Neural cell (in vitro differentiated cells): Measurements from ENCODE around the gene CSRNP3.

Experiments used
- EP300 ChIP-seq: fragments of 450-650 bp; conservative IDR thresholded peaks from 2 replicates; pipeline ENCODE4 v1.6.1; 2014; ENCODE audit warnings: antibody characterized with exemption, mild to moderate bottlenecking, moderate library complexity; ENCODE audit not compliant: poor library complexity, severe bottlenecking
- EZH2 ChIP-seq: fragments of 200-600, 300-800 bp; shearing (Covaris generic), sonication (generic); IDR thresholded peaks from 2 replicates; pipeline ENCODE4 v1.6.1; 2014; ENCODE audit warnings: antibody characterized with exemption, low read length, borderline replicate concordance, mild to moderate bottlenecking; ENCODE audit not compliant: insufficient read depth, poor library complexity, severe bottlenecking
- MXI1 ChIP-seq: fragments of 450-650 bp; conservative IDR thresholded peaks from 2 replicates; pipeline ENCODE4 v1.6.1; 2014; ENCODE audit warnings: antibody characterized with exemption, mild to moderate bottlenecking; ENCODE audit not compliant: poor library complexity, severe bottlenecking
- POLR2AphosphoS5 ChIP-seq: IDR thresholded peaks from 2 replicates; pipeline ENCODE4 v1.6.1; 2012
- RAD21 ChIP-seq: fragments of 450-650 bp; conservative IDR thresholded peaks from 2 replicates; pipeline ENCODE4 v1.6.1; 2014; ENCODE audit warnings: antibody characterized with exemption, mild to moderate bottlenecking, moderate library complexity
- TF ChIP-seq, protein P1 (sequence below): fragments of 450-650 bp; IDR thresholded peaks from 2 replicates; pipeline ENCODE4 v1.5.1; 2014; ENCODE audit warnings: antibody characterized with exemption, mild to moderate bottlenecking, moderate library complexity; ENCODE audit not compliant: poor library complexity, severe bottlenecking
- TF ChIP-seq, protein P2 (sequence below): IDR thresholded peaks from 2 replicates; pipeline ENCODE4 v1.6.1; 2012; ENCODE audit warnings: borderline replicate concordance

DNA sequence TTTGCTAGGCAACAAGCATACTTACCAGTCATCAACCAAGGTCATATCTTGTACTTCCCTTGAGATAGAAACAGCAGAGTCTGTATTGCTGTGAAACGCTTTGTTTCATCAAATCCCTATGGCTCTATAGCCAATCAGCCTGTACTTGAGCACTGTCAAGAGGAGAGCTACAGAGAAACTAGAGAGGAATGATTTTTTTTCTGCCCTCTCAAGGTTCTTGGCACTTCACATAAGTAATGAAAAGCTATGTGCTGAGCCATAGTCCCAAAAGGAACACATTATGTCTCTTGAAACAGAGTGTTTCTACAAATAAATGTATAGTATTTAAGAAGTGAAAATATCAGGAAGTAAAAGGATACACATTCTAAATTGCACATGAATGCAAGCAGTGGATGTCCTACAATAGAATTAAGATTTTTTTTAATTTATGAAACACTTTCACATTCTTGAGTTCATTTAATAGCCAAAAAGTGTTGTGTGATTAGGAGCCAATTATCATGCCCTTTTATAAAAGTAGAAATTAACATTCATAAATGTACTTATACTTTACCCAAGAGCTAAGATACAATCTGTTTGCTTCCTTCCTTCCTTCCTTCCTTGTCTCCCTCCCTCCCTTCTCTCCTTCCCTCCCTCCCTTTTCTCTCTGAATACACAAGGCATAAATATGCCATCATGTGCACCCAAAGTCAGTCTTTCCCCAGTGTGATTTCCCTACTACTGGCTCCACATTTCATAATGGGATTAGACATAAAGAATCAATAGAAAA lies 131.8 kb downstream of the CSRNP3 start:
- TF ChIP-seq POLR2AphosphoS5 (no peak), EP300 (no peak), EZH2 (no peak), RAD21 (no peak), MXI1 (no peak)
- TF ChIP-seq, protein P1, sequence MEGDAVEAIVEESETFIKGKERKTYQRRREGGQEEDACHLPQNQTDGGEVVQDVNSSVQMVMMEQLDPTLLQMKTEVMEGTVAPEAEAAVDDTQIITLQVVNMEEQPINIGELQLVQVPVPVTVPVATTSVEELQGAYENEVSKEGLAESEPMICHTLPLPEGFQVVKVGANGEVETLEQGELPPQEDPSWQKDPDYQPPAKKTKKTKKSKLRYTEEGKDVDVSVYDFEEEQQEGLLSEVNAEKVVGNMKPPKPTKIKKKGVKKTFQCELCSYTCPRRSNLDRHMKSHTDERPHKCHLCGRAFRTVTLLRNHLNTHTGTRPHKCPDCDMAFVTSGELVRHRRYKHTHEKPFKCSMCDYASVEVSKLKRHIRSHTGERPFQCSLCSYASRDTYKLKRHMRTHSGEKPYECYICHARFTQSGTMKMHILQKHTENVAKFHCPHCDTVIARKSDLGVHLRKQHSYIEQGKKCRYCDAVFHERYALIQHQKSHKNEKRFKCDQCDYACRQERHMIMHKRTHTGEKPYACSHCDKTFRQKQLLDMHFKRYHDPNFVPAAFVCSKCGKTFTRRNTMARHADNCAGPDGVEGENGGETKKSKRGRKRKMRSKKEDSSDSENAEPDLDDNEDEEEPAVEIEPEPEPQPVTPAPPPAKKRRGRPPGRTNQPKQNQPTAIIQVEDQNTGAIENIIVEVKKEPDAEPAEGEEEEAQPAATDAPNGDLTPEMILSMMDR: no peak
- TF ChIP-seq, protein P2, sequence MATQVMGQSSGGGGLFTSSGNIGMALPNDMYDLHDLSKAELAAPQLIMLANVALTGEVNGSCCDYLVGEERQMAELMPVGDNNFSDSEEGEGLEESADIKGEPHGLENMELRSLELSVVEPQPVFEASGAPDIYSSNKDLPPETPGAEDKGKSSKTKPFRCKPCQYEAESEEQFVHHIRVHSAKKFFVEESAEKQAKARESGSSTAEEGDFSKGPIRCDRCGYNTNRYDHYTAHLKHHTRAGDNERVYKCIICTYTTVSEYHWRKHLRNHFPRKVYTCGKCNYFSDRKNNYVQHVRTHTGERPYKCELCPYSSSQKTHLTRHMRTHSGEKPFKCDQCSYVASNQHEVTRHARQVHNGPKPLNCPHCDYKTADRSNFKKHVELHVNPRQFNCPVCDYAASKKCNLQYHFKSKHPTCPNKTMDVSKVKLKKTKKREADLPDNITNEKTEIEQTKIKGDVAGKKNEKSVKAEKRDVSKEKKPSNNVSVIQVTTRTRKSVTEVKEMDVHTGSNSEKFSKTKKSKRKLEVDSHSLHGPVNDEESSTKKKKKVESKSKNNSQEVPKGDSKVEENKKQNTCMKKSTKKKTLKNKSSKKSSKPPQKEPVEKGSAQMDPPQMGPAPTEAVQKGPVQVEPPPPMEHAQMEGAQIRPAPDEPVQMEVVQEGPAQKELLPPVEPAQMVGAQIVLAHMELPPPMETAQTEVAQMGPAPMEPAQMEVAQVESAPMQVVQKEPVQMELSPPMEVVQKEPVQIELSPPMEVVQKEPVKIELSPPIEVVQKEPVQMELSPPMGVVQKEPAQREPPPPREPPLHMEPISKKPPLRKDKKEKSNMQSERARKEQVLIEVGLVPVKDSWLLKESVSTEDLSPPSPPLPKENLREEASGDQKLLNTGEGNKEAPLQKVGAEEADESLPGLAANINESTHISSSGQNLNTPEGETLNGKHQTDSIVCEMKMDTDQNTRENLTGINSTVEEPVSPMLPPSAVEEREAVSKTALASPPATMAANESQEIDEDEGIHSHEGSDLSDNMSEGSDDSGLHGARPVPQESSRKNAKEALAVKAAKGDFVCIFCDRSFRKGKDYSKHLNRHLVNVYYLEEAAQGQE: no peak
